Hepatocyte (in vitro differentiated cells): ENCODE data around the gene CCDC157. TPM values are rescaled to one million over a fixed set of nuclear protein-coding genes. Genes with fewer than 3 reads are reported as not detected.

Experiments
- DNase-seq: peaks from one replicate; pipeline ENCODE4 v3.0.0-alpha.2; 2016; ENCODE audit warnings: low spot score
- H2AFZ ChIP-seq: fragments of 200-600 bp; sonication (generic); 2 replicates; pipeline ENCODE4 v1.6.0; 2016; ENCODE audit warnings: antibody characterized with exemption, mild to moderate bottlenecking
- H3K27ac ChIP-seq: fragments of 200-600 bp; sonication (generic); 2 replicates; pipeline ENCODE4 v1.5.1; 2016; ENCODE audit warnings: mild to moderate bottlenecking
- H3K27me3 ChIP-seq: fragments of 200-600 bp; sonication (generic); 2 replicates; pipeline ENCODE4 v1.6.1; 2016
- H3K36me3 ChIP-seq: fragments of 200-600 bp; sonication (generic); replicated peaks from 2 replicates; pipeline ENCODE4 v1.5.1; 2016; ENCODE audit warnings: low read depth; ENCODE audit not compliant: insufficient read depth
- H3K4me1 ChIP-seq: fragments of 200-600 bp; sonication (generic); 2 replicates; pipeline ENCODE4 v1.5.1; 2016; ENCODE audit warnings: mild to moderate bottlenecking, moderate library complexity; ENCODE audit not compliant: insufficient read depth
- H3K4me2 ChIP-seq: fragments of 200-600 bp; sonication (generic); 2 replicates; pipeline ENCODE4 v1.6.0; 2016
- H3K4me3 ChIP-seq: fragments of 200-600 bp; sonication (generic); 2 replicates; pipeline ENCODE4 v1.5.1; 2016; ENCODE audit warnings: mild to moderate bottlenecking
- H3K79me2 ChIP-seq: fragments of 200-600 bp; sonication (generic); 2 replicates; pipeline ENCODE4 v1.6.0; 2017; ENCODE audit warnings: mild to moderate bottlenecking
- H3K9me2 ChIP-seq: fragments of 200-600 bp; sonication (generic); replicated peaks from 2 replicates; pipeline ENCODE4 v1.6.0; 2017; ENCODE audit warnings: mild to moderate bottlenecking; ENCODE audit not compliant: insufficient read depth
- H3K9me3 ChIP-seq: fragments of 200-600 bp; sonication (generic); 2 replicates; pipeline ENCODE4 v1.5.1; 2016; ENCODE audit warnings: low read depth, mild to moderate bottlenecking
- H4K20me1 ChIP-seq: fragments of 200-600 bp; sonication (generic); 2 replicates; pipeline ENCODE4 v1.6.0; 2016; ENCODE audit warnings: mild to moderate bottlenecking; ENCODE audit not compliant: insufficient read depth, poor library complexity, severe bottlenecking
- EZH2 ChIP-seq: fragments of 200-600 bp; sonication (generic); IDR thresholded peaks from 2 replicates; pipeline ENCODE4 v1.6.1; 2016; ENCODE audit warnings: antibody characterized with exemption, mild to moderate bottlenecking, borderline replicate concordance
- EZH2phosphoT487 ChIP-seq: fragments of 200-600 bp; sonication (generic); IDR thresholded peaks from one replicate; pipeline ENCODE4 v1.6.1; 2018; ENCODE audit warnings: antibody characterized with exemption, mild to moderate bottlenecking, low read depth, moderate library complexity; ENCODE audit not compliant: unreplicated experiment, severe bottlenecking
- WGBS: methylation state at CpG from one replicate; pipeline ENCODE4 v1.1.6; 2016; ENCODE audit warnings: low lambda C conversion rate; ENCODE audit errors: missing lambda C conversion rate; 5-methylcytosine and 5-hydroxymethylcytosine counted together
- polyA plus RNA-seq: library from polyadenylated mRNA; unstranded; fragments of >200 nt; fragmentation: Nextera tagmentation; extraction: Ambion mirVana; gene quantifications from 2 replicates; pipeline ENCODE4 v1.2.1, GENCODE V29; 2016
- total RNA-seq: library from RNA; depleted of rRNA; stranded (reverse); fragments of >200 nt; gene quantifications from 2 replicates; pipeline ENCODE4 v1.2.3, GENCODE V29; 2014
- TF ChIP-seq, protein P1 (sequence below): fragments of 200-600 bp; sonication (generic); IDR thresholded peaks from 2 replicates; pipeline ENCODE4 v1.5.1; 2016; ENCODE audit warnings: antibody characterized with exemption, mild to moderate bottlenecking; ENCODE audit not compliant: poor library complexity

CCDC157 gene
- total and polyA plus RNA-seq, 2 experiments from 2014 or later, result 4.1 to 5.4 TPM

- TF ChIP-seq EZH2phosphoT487, result no peak
- TF ChIP-seq EZH2, result no peak
- TF ChIP-seq, protein P1, sequence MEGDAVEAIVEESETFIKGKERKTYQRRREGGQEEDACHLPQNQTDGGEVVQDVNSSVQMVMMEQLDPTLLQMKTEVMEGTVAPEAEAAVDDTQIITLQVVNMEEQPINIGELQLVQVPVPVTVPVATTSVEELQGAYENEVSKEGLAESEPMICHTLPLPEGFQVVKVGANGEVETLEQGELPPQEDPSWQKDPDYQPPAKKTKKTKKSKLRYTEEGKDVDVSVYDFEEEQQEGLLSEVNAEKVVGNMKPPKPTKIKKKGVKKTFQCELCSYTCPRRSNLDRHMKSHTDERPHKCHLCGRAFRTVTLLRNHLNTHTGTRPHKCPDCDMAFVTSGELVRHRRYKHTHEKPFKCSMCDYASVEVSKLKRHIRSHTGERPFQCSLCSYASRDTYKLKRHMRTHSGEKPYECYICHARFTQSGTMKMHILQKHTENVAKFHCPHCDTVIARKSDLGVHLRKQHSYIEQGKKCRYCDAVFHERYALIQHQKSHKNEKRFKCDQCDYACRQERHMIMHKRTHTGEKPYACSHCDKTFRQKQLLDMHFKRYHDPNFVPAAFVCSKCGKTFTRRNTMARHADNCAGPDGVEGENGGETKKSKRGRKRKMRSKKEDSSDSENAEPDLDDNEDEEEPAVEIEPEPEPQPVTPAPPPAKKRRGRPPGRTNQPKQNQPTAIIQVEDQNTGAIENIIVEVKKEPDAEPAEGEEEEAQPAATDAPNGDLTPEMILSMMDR, result no peak
- no peaks in the 10 kb centered on the region for H3K9me2 ChIP-seq
- no peak overlapping the region for H3K4me3 ChIP-seq
- H3K27me3 ChIP-seq, result no peaks in the 10 kb centered on the region
- H3K27ac ChIP-seq, result no peak overlapping the region
- H3K4me2 ChIP-seq, result no peak overlapping the region
- WGBS, result 94% methylated on average over 6 of the region's 6 CpGs
- H4K20me1 ChIP-seq, result no peaks in the 10 kb centered on the region
- no peak overlapping the region for H2AFZ ChIP-seq
- H3K9me3 ChIP-seq, result no peaks in the 10 kb centered on the region
- H3K4me1 ChIP-seq, result no peaks in the 10 kb centered on the region
- H3K36me3 ChIP-seq, result no peaks in the 10 kb centered on the region
- H3K79me2 ChIP-seq, result no peaks in the 10 kb centered on the region
- no peak for DNase-seq
Measured at GRCh38 chr22:30404307-30404706, 47.5 kb downstream of the CCDC157 start.

- Histone ChIP-seq H3K4me3 (no peak overlapping the region), H3K36me3 (no peaks in the 10 kb centered on the region), H3K4me2 (no peak overlapping the region), H3K9me3 (no peaks in the 10 kb centered on the region), H2AFZ (no peak overlapping the region), H3K79me2 (no peaks in the 10 kb centered on the region), H3K9me2 (no peaks in the 10 kb centered on the region), H4K20me1 (no peaks in the 10 kb centered on the region), H3K27me3 (no peaks in the 10 kb centered on the region), H3K27ac (no peak overlapping the region), H3K4me1 (no peaks in the 10 kb centered on the region)
- DNase-seq, result no peak
- TF ChIP-seq EZH2 (no peak), EZH2phosphoT487 (no peak)
- TF ChIP-seq, protein P1, result no peak
- 73% methylated on average over 4 of the region's 4 CpGs for WGBS
Measured at GRCh38 chr22:30405731-30406130, 48.9 kb downstream of the CCDC157 start.

- Histone ChIP-seq H3K36me3 (no peaks in the 10 kb centered on the region), H3K9me3 (no peaks in the 10 kb centered on the region), H3K9me2 (no peaks in the 10 kb centered on the region), H3K79me2 (no peaks in the 10 kb centered on the region), H3K4me3 (no peak overlapping the region), H3K4me2 (no peak overlapping the region), H3K27me3 (no peaks in the 10 kb centered on the region), H4K20me1 (no peaks in the 10 kb centered on the region), H3K27ac (no peak overlapping the region), H2AFZ (no peak overlapping the region), H3K4me1 (no peaks in the 10 kb centered on the region)
- TF ChIP-seq, protein P1, result no peak
- TF ChIP-seq EZH2 (no peak), EZH2phosphoT487 (no peak)
- DNase-seq, result no peak
- 97% methylated on average over 6 of the region's 6 CpGs for WGBS
Measured at GRCh38 chr22:30406400-30406799, 49.6 kb downstream of the CCDC157 start.
